ENCODE results near the gene CTDP1.
"Not testable (repeated sequence)": the region's sequence is repeated elsewhere in the genome, so short reads cannot be mapped to it uniquely, and the experiment has no call there.

GRCh38 chr18:79751918-79752578 lies 72.4 kb downstream of the CTDP1 start:
- TF ChIP-seq CTCF, POLR2AphosphoS5 (IDR thresholded peaks at IDR 0.05): not testable (repeated sequence)
